Measurements from ENCODE around the gene BCAP31. TPM values are rescaled to one million over a fixed set of nuclear protein-coding genes. Genes with fewer than 3 reads are reported as not detected.

Gene BCAP31
- total and polyA plus RNA-seq, 2 of the 13 experiments (the other 11 are each of a cell fraction or from before 2014, with no cell fraction given) = 139 to 178 TPM

DNA sequence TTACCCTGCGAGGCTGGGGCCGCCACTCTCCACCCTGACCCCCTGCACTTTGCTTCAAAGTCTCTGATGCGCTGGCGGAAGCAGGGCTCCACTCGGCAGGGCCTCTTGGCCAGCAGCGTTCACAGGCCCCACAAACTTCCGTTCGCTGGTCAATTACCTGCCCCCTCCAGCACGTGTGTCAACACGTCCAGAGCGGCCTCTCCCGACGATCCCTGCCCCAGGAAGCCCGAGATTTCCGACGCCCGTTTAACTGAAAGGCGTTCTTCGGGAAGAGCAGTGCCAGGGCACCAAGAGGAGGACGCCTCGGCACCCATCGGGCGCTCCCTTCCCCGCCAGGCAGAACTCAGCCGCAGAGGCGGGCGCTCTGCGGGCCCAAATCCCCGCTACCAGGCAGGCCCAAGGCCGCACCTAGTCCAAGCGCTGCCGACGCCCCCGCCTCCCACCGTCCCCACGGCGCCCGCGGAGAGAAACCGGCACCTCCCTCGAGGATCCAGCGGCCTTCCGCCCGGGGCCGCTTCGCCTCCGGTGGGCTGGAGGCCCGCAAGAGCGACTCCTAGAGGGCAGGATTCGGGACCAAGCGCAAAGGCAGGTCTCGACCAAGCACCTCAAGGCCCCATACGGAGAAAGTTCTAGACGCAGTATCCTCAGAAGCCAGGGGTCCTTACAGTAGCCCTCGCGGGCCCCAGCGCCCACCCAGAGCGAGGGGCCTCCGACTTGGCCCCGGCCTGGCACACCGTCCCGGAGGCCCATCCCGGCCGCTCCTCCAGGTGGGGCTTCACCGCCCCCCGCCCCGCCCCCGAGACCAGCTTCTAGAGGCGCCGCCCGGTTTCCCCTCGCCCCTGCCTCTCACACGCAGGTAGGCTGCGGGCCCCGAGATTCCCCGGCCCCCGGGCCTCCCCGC lies 586 bp downstream of the BCAP31 start (continued):
- TF ChIP-seq THAP9 (CRISPR knock-in tag; IDR thresholded peaks at IDR 0.05; ENCODE audit: borderline replicate concordance) (peak; percentile 31; the same call in 1 of the 2 replicates), REL (CRISPR knock-in tag; conservative IDR thresholded peaks at IDR 0.05) (no peak), HHEX (CRISPR knock-in tag; IDR thresholded peaks at IDR 0.05) (no peak), ZKSCAN8 (CRISPR knock-in tag; IDR thresholded peaks at IDR 0.05; ENCODE audit: borderline replicate concordance) (no peak), NR2C2 (CRISPR knock-in tag; IDR thresholded peaks at IDR 0.05; ENCODE audit: borderline replicate concordance) (peak; percentile 22; the same call in 1 of the 2 replicates), ZNF225 (CRISPR knock-in tag; IDR thresholded peaks at IDR 0.05) (peak; percentile 64; the same call in 1 of the 2 replicates), BCL6 (CRISPR knock-in tag; IDR thresholded peaks at IDR 0.05) (peak; percentile 21; the same call in 1 of the 2 replicates), KAT7 (CRISPR knock-in tag; IDR thresholded peaks at IDR 0.05; ENCODE audit: borderline replicate concordance) (no peak), POGK (CRISPR knock-in tag; conservative IDR thresholded peaks at IDR 0.05) (peak; percentile 36; the same call in 1 of the 2 replicates), ZFP41 (CRISPR knock-in tag; IDR thresholded peaks at IDR 0.05; ENCODE audit: borderline replicate concordance) (no peak), ZNF430 (CRISPR knock-in tag; IDR thresholded peaks at IDR 0.05) (peak; percentile 84; the same call in 1 of the 2 replicates), YEATS2 (CRISPR knock-in tag; IDR thresholded peaks at IDR 0.05; ENCODE audit: borderline replicate concordance) (peak; percentile 25; the same call in 1 of the 2 replicates), GABPA (IDR thresholded peaks at IDR 0.05; ENCODE audit: low read depth, low read length) (no peak), GABPA (CRISPR knock-in tag; IDR thresholded peaks at IDR 0.05; ENCODE audit: low read depth) (peak; percentile 82), MXD3 (CRISPR knock-in tag; IDR thresholded peaks at IDR 0.05) (0 out of 2 replicates have a peak, but pooled peaks have one; percentile 25), PHB2 (IDR thresholded peaks at IDR 0.05; ENCODE audit: partially characterized antibody) (no peak)
- TF ChIP-seq, protein P1, sequence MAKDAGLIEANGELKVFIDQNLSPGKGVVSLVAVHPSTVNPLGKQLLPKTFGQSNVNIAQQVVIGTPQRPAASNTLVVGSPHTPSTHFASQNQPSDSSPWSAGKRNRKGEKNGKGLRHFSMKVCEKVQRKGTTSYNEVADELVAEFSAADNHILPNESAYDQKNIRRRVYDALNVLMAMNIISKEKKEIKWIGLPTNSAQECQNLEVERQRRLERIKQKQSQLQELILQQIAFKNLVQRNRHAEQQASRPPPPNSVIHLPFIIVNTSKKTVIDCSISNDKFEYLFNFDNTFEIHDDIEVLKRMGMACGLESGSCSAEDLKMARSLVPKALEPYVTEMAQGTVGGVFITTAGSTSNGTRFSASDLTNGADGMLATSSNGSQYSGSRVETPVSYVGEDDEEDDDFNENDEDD (CRISPR knock-in tag; IDR thresholded peaks at IDR 0.05; ENCODE audit: borderline replicate concordance) = peak; percentile 66; the same call in 1 of the 2 replicates
- TF ChIP-seq, protein P2, sequence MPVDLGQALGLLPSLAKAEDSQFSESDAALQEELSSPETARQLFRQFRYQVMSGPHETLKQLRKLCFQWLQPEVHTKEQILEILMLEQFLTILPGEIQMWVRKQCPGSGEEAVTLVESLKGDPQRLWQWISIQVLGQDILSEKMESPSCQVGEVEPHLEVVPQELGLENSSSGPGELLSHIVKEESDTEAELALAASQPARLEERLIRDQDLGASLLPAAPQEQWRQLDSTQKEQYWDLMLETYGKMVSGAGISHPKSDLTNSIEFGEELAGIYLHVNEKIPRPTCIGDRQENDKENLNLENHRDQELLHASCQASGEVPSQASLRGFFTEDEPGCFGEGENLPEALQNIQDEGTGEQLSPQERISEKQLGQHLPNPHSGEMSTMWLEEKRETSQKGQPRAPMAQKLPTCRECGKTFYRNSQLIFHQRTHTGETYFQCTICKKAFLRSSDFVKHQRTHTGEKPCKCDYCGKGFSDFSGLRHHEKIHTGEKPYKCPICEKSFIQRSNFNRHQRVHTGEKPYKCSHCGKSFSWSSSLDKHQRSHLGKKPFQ (CRISPR knock-in tag; IDR thresholded peaks at IDR 0.05; ENCODE audit: insufficient replicate concordance) = peak; percentile 60

Data from HepG2 (cell line).